LHCN-M2 (cell line): ENCODE measurements around the gene GAS6. TPM values are rescaled to one million over a fixed set of nuclear protein-coding genes. Genes with fewer than 3 reads are reported as not detected.
A peak's percentile ranks its signal among the peaks of the same experiment; 100 is the strongest.

ENCODE experiments used
- DNase-seq: peaks from one replicate; pipeline ENCODE4 v3.0.0-alpha.2; 2012; ENCODE audit warnings: low read depth
- total RNA-seq: library from RNA; depleted of rRNA; stranded (reverse); fragments of >200 nt; gene quantifications from 2 replicates; pipeline ENCODE4 v1.2.3, GENCODE V29; 2014; rRNA removed

The GAS6 gene
- total RNA-seq, 1 experiment from 2014 or later, result 670 TPM

DNA sequence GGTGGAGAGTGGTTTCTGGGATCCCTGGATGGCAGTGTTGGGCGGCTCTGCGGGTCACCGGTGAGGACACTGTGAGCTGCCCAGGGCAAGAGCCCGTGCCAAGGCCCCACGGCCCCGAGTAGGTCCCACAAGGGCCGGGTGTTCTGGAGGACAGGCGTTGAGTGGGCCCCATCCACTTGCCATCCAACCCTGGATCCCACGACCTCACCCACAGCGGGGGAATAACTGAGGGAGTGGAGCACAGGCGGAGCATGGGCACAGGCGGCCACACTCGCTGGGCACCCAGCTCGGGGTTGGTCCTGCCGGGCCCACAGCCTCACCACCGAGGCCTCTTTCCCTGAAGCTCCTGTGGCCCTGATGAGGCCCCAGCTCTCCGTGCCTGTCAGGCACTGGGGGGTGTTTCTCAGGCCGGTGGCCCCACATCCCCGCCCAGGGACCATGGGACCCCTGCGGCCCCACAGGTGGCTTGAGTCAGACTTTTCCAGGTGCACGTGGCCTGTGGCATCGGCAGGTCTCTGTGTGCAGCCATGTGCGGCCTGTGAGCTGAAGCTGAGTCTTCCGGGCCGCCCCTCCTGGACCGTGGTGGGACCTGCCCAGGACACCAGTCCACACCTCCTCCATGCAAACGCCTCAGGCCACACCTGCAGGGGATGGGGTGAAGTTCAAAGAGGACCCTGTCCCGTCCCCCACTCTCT is 88.3 kb downstream of the GAS6 start:
- no peak for DNase-seq

DNA sequence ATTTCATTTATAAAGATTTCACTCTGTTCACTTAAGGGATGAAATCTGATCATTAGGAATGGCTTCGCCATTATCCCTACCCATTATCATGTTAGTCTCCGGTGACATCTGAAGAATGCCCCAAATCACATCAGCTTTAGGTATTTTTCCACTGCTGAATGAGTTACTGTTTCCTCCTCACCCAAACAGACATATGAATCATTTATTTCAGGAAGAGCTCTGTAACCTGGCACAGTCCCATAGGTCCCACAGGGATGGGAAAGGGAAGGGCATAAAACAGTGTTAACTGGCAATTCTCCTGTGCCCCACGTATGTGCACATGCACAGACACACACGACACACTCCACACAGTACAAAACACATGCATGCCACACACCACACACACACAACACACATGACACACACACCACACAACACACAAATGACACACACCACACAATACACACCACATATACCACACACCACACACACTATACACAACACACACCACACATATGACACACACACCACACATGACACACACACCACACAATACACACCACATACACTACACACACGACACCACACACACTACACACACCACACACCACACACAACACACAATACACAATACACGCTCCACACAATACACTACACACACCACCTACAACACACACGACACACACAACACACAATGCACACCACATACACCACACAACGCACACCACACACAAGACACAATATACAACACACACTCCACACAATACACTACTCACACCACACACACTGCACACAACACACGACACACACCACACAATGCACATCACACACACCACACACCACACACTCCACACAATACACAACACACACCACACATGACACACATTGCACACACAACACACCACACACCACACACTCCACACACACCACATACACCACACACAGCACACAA is 89.4 kb downstream of the GAS6 start:
- DNase-seq, result peak; percentile 70

DNA sequence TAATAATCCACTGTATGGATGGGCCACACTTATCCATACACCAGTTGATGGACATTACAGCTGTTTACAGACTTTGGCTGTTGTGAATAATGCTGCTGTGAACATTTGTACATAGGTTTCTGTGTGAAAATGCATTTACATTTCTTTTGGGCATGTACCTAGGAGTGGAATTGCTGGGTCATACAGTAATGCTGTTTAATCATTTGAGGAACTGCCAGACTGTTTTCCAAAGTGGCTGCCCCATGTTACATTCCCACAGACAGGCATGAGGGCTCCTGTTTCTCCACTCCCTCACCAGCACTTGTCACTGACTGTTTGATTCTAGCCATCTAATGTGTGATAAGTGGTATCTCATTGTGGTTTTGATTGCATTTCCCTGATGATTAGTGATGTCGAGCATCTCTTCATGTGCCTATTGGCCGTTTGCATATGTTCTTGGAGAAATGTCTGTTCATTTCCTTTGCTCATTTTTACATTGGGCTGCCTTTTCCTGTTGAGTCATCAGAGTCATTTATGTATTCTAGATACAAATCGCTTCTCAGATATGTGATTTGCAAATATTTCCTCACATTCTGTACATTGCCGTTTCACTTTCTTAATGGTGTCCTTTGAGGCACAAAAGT is 92.1 kb downstream of the GAS6 start:
- peak; percentile 38 for DNase-seq

DNA sequence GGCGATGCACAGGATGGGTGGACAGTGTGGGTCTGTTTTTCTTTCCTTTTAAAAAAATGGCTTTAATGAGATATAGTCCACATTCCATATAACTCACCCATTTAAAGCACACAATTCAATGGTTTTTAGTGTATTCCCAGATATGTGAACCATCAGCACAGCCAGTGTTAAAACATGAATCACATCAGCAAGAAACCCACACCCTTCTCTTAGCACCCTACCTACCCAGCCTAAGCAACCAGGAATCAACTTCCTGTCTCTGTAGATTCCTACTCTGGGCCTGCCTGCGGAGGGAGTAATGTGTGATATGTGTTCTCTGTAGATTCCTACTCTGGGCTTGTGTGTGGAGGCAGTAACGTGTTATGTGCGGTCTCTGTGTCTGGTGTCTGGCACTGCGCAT is 92.9 kb downstream of the GAS6 start:
- no peak for DNase-seq

Other genes starting within 250 kb of the GAS6 start
- gene ATP4B, start 205.9 kb downstream of the GAS6 start, total RNA-seq, result not detected in 2 replicates
- gene GRK1, start 196.9 kb downstream of the GAS6 start, total RNA-seq, result not detected in 2 replicates
- 7.4 and 9.1 TPM in 2 replicates for gene TMEM255B, start 104.8 kb downstream of the GAS6 start, total RNA-seq
- 0.11 and 0.13 TPM in 2 replicates for gene C13orf46, start 110.0 kb upstream of the GAS6 start, total RNA-seq